ENCODE measurements around the gene HOXA10.

HOXA10 gene

DNA sequence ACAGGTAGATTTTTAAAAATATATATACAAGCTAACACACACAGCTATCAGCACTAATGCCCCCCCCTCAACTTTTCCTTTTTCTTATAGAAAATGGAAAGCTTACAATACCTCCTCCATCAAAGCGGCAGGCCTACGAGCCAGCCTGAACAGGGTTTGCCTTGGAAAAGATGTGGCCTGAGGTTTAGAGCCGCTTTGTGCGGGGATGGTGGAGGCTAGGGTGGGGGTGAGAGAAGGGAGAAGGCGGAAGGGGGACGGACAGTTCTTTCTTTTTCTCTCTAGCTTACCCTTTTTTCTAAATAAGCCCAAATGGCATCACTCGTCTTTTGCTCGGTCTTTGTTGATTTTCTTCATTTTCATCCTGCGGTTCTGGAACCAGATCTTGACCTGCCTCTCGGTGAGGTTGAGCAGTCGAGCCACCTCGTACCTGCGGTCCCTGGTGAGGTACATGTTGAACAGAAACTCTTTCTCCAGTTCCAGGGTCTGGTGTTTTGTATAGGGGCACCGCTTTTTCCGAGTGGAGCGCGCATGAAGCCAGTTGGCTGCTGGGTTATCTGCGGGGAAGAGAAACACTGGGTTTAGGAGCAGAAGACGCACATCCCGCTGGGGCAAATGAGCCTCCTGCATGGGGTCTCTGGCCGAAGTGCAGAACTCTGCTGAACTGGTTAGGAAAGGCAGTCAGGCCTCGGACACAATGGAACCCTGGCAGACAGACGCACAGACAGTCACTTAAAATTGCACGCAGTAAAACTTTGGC, 10.7 kb downstream of the HOXA10 start:
- H3K4me2 ChIP-seq (ENCODE audit: low read length), result no peak overlapping the region
- H3K27me3 ChIP-seq (ENCODE audit: control insufficient read depth, insufficient read depth, low read length), result peaks cover 41% of the 10 kb centered on the region
- TF ChIP-seq, protein P1, sequence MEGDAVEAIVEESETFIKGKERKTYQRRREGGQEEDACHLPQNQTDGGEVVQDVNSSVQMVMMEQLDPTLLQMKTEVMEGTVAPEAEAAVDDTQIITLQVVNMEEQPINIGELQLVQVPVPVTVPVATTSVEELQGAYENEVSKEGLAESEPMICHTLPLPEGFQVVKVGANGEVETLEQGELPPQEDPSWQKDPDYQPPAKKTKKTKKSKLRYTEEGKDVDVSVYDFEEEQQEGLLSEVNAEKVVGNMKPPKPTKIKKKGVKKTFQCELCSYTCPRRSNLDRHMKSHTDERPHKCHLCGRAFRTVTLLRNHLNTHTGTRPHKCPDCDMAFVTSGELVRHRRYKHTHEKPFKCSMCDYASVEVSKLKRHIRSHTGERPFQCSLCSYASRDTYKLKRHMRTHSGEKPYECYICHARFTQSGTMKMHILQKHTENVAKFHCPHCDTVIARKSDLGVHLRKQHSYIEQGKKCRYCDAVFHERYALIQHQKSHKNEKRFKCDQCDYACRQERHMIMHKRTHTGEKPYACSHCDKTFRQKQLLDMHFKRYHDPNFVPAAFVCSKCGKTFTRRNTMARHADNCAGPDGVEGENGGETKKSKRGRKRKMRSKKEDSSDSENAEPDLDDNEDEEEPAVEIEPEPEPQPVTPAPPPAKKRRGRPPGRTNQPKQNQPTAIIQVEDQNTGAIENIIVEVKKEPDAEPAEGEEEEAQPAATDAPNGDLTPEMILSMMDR (IDR thresholded peaks at IDR 0.05), result no peak
- no peak overlapping the region for H3K4me3 ChIP-seq (ENCODE audit: low read depth, low read length)
- H2AFZ ChIP-seq, result no peak overlapping the region
- no peaks in the 10 kb centered on the region for H3K4me1 ChIP-seq
- no peak overlapping the region for H3K9ac ChIP-seq
- H3K36me3 ChIP-seq (ENCODE audit: control insufficient read depth, insufficient read depth, low read length), result no peaks in the 10 kb centered on the region
- H3K9me3 ChIP-seq (ENCODE audit: control insufficient read depth, low read length), result no peaks in the 10 kb centered on the region
- no peaks in the 10 kb centered on the region for H3K79me2 ChIP-seq
- H3K27ac ChIP-seq, result no peak overlapping the region

GRCh38 chr7:27162561-27163287, 11.4 kb downstream of the HOXA10 start:
- TF ChIP-seq, protein P1 (IDR thresholded peaks at IDR 0.05), result no peak
- no peaks in the 10 kb centered on the region for H3K36me3 ChIP-seq (ENCODE audit: control insufficient read depth, insufficient read depth, low read length)
- H3K4me2 ChIP-seq (ENCODE audit: low read length), result no peak overlapping the region
- H3K4me1 ChIP-seq, result no peaks in the 10 kb centered on the region
- H3K27ac ChIP-seq, result no peak overlapping the region
- H3K9ac ChIP-seq, result no peak overlapping the region
- H3K4me3 ChIP-seq (ENCODE audit: low read depth, low read length), result no peak overlapping the region
- no peak overlapping the region for H2AFZ ChIP-seq
- peaks cover 38% of the 10 kb centered on the region for H3K27me3 ChIP-seq (ENCODE audit: control insufficient read depth, insufficient read depth, low read length)
- H3K9me3 ChIP-seq (ENCODE audit: control insufficient read depth, low read length), result no peaks in the 10 kb centered on the region
- no peaks in the 10 kb centered on the region for H3K79me2 ChIP-seq

GRCh38 chr7:27161721-27162560, 12.2 kb downstream of the HOXA10 start:
- peaks cover 45% of the 10 kb centered on the region for H3K27me3 ChIP-seq (ENCODE audit: control insufficient read depth, insufficient read depth, low read length)
- no peaks in the 10 kb centered on the region for H3K36me3 ChIP-seq (ENCODE audit: control insufficient read depth, insufficient read depth, low read length)
- peak overlapping the region; percentile 16 for H2AFZ ChIP-seq
- no peak overlapping the region for H3K4me3 ChIP-seq (ENCODE audit: low read depth, low read length)
- no peaks in the 10 kb centered on the region for H3K9me3 ChIP-seq (ENCODE audit: control insufficient read depth, low read length)
- no peak overlapping the region for H3K4me2 ChIP-seq (ENCODE audit: low read length)
- H3K4me1 ChIP-seq, result no peaks in the 10 kb centered on the region
- no peak overlapping the region for H3K27ac ChIP-seq
- no peaks in the 10 kb centered on the region for H3K79me2 ChIP-seq
- TF ChIP-seq, protein P1 (IDR thresholded peaks at IDR 0.05), result no peak
- H3K9ac ChIP-seq, result no peak overlapping the region

GRCh38 chr7:27161214-27161720, 12.9 kb downstream of the HOXA10 start:
- H2AFZ ChIP-seq, result peak overlapping the region; percentile 100
- TF ChIP-seq, protein P1 (IDR thresholded peaks at IDR 0.05), result no peak
- H3K4me3 ChIP-seq (ENCODE audit: low read depth, low read length), result peak overlapping the region; percentile 61
- H3K27me3 ChIP-seq (ENCODE audit: control insufficient read depth, insufficient read depth, low read length), result peaks cover 45% of the 10 kb centered on the region
- no peak overlapping the region for H3K27ac ChIP-seq
- no peaks in the 10 kb centered on the region for H3K4me1 ChIP-seq
- no peaks in the 10 kb centered on the region for H3K79me2 ChIP-seq
- H3K4me2 ChIP-seq (ENCODE audit: low read length), result peak overlapping the region; percentile 87
- H3K9me3 ChIP-seq (ENCODE audit: control insufficient read depth, low read length), result no peaks in the 10 kb centered on the region
- H3K36me3 ChIP-seq (ENCODE audit: control insufficient read depth, insufficient read depth, low read length), result no peaks in the 10 kb centered on the region
- H3K9ac ChIP-seq, result no peak overlapping the region

All from parathyroid adenoma (tissue), 2 donors.